ENCODE measurements around the gene CTSA.

DNA sequence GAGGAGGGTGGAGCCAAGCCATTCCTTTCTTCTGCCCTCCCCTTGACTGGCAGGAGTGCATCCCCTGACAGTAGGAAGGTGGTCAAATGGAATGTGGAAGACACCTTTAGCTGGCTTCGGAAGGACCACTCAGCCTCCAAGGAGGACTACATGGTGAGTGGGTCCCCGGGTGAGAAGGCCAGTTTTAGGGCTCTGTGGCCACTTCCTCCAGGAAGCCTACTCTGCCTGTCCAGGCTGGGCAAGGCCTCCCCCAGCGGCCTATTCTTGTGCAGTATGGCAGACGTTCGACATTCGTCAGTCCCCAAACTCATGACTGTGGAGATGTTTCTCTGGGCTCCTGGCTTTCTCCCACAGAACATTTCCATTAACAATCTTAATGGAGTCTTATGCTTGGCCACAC is 52.5 kb downstream of the CTSA start:
- no peak for TF ChIP-seq POLR2A (IDR thresholded peaks at IDR 0.05; ENCODE audit: low read depth)
- TF ChIP-seq, protein P1, sequence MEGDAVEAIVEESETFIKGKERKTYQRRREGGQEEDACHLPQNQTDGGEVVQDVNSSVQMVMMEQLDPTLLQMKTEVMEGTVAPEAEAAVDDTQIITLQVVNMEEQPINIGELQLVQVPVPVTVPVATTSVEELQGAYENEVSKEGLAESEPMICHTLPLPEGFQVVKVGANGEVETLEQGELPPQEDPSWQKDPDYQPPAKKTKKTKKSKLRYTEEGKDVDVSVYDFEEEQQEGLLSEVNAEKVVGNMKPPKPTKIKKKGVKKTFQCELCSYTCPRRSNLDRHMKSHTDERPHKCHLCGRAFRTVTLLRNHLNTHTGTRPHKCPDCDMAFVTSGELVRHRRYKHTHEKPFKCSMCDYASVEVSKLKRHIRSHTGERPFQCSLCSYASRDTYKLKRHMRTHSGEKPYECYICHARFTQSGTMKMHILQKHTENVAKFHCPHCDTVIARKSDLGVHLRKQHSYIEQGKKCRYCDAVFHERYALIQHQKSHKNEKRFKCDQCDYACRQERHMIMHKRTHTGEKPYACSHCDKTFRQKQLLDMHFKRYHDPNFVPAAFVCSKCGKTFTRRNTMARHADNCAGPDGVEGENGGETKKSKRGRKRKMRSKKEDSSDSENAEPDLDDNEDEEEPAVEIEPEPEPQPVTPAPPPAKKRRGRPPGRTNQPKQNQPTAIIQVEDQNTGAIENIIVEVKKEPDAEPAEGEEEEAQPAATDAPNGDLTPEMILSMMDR (IDR thresholded peaks at IDR 0.05), result no peak
